ENCODE data around the gene LNPEP. TPM values are rescaled to one million over a fixed set of nuclear protein-coding genes. Genes with fewer than 3 reads are reported as not detected.

Gene LNPEP
- polyA plus RNA-seq, 1 donor: 18.6 TPM

Other genes with a start within 250 kb of the LNPEP start
- gene ERAP1, start 128.1 kb upstream of the LNPEP start, polyA plus RNA-seq (ENCODE audit: insufficient read length): 17.4 TPM
- 7.9 TPM for gene ERAP2, start 59.6 kb upstream of the LNPEP start, polyA plus RNA-seq (ENCODE audit: insufficient read length)
- 4.2 TPM for gene LIX1, start 206.5 kb downstream of the LNPEP start, polyA plus RNA-seq (ENCODE audit: insufficient read length)
- 37.6 TPM for gene RIOK2, start 247.2 kb downstream of the LNPEP start, polyA plus RNA-seq (ENCODE audit: insufficient read length)

Measured in forelimb muscle (tissue), 1 donor.